Astrocyte of the spinal cord (primary cell): ENCODE data around the gene PRDM16.

Experiments
- DNase-seq: peaks from one replicate; pipeline ENCODE4 v3.0.0; 2011; ENCODE audit warnings: low read depth, low spot score
- H3K4me3 ChIP-seq: 2 replicates; pipeline ENCODE4 v1.5.1; 2011; ENCODE audit warnings: low read depth, mild to moderate bottlenecking, low read length, moderate library complexity
- in situ Hi-C: cut with HindIII; loops from 2 replicates; pipeline ENCODE4 v1.10.0; 2017; ENCODE audit warnings: low sequenced_read_pairs
- TF ChIP-seq, protein P1 (sequence below): IDR thresholded peaks from 2 replicates; pipeline ENCODE4 v1.5.1; 2012; ENCODE audit warnings: low read depth, mild to moderate bottlenecking, low read length, inconsistent platforms

Gene PRDM16

DNA sequence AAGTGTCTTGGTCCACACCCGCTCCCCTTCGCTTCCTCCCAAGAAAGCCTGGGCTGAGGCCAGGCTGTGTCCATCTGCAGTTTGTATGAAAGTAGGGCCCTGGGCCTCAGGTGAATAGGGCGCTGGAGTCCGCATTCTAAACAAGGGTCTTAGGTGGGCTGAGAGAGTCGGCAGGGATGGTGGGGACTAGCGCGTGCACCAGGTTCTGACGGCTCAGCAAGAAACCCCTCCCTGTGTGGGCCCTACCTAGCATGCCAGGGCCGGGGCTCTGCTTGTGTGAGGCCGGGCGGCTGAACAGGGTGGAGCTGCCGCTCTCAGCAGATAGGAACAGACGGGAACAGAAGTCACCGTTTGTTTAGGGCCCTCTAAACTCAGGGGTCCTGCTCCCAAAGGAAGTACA lies 46.0 kb upstream of the PRDM16 start:
- no peak for DNase-seq
- TF ChIP-seq, protein P1, sequence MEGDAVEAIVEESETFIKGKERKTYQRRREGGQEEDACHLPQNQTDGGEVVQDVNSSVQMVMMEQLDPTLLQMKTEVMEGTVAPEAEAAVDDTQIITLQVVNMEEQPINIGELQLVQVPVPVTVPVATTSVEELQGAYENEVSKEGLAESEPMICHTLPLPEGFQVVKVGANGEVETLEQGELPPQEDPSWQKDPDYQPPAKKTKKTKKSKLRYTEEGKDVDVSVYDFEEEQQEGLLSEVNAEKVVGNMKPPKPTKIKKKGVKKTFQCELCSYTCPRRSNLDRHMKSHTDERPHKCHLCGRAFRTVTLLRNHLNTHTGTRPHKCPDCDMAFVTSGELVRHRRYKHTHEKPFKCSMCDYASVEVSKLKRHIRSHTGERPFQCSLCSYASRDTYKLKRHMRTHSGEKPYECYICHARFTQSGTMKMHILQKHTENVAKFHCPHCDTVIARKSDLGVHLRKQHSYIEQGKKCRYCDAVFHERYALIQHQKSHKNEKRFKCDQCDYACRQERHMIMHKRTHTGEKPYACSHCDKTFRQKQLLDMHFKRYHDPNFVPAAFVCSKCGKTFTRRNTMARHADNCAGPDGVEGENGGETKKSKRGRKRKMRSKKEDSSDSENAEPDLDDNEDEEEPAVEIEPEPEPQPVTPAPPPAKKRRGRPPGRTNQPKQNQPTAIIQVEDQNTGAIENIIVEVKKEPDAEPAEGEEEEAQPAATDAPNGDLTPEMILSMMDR: no peak
- no peak overlapping the region for H3K4me3 ChIP-seq
- in situ Hi-C loops: no loop called here

DNA sequence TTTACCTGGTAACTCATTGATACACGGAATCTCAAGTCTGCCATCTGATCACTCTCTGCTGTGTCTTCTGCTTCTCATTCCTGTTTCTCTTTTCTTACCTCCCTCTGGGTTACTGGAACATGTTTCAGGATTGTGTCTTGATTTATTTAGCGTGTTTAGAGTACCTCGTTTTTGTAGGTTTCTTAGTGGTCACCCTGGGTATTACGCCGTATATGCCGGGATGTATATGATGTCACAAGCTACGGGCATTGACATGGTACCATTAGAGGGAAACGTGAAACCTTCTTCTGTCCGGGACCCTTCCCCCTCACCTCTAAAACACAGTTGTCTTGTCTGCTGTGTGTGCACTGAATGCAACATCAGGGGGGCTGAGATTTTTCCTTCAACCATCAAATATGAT lies 45.0 kb upstream of the PRDM16 start:
- H3K4me3 ChIP-seq: no peak overlapping the region
- TF ChIP-seq, protein P1: no peak
- in situ Hi-C loops: no loop called here
- DNase-seq: no peak

DNA sequence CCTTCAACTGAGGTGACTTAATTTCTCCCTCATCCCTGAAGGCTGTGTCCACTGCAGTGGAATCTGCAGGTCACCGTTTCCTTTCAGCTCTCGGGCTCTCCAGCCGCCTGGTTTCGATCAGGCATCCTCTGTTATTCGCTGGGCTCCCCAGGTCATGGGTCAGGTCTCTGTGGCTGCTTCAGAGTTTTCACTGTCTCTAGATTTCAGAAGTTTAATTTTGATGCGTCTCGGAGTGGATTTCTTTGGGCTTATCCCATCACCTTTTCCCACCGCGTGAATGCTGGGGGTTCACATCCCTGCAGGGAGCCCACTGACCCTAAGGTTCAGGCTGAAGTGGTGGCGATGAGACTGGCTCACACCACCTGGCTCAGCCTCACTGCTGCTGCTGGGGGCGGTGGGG lies 44.4 kb upstream of the PRDM16 start:
- no peak overlapping the region for H3K4me3 ChIP-seq
- no peak for DNase-seq
- TF ChIP-seq, protein P1: no peak
- in situ Hi-C loops: no loop called here

DNA sequence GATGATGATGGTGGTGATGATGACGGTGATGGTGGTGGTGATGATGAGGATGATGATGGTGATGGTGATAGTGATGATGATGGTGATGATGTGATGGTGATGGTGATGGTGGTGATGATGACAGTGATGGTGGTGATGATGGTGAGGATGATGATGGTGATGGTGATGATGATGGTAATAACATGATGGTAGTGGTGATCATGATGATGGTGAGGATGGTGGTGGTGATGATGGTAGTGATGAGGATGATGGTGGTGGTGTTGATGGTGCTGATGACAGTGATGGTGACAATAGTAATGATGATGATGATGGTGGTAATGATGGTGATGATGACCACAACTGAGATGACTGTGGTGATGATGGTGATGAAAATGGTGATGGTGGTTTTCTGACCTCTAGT lies 42.9 kb upstream of the PRDM16 start:
- in situ Hi-C loops: no loop called here

DNA sequence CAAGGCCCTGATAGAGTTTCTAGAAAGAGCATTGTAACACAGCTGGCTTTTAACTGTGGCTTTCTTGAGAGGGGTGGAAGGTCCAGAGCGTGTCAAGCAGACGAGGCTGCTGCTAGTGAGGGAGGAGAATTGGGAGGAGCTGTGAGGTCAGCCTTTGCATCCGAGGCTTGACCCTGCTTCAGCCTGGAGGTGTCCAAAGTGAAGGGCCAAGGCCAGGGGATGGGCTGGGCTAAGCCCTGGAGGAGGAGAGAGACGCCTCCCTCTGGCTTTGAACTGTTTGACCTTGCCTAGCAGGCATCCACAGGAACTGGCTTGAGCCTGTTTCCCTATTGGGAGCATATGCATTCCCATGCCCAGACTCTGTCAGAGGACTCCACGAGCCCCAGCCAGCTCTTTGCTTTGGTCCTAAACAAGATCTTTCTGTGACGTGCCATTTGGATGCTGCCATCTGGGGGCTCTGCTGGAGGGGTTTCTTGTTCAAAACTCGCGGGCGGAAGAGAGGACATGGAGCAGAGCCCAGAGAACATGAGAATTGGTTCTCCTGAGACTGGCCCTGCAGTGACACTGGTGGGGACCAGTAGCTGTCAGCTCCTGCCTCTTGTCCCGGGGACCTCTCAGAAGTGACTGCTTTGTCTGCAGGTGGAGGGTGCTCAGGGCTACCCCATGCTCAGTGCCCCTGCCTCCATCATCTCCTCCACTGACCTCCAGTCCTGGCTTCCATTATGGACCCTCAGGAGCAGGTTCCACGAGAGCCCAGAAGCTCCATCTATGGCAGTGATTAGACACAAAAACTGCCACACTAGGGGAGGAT lies 42.2 kb upstream of the PRDM16 start:
- in situ Hi-C loops: no loop called here
- no peak overlapping the region for H3K4me3 ChIP-seq
- TF ChIP-seq, protein P1: no peak
- no peak for DNase-seq

More for the DNA sequence above, 42.9 kb upstream of the PRDM16 start:
- no peak overlapping the region for H3K4me3 ChIP-seq
- no peak for DNase-seq
- TF ChIP-seq, protein P1: no peak

DNA sequence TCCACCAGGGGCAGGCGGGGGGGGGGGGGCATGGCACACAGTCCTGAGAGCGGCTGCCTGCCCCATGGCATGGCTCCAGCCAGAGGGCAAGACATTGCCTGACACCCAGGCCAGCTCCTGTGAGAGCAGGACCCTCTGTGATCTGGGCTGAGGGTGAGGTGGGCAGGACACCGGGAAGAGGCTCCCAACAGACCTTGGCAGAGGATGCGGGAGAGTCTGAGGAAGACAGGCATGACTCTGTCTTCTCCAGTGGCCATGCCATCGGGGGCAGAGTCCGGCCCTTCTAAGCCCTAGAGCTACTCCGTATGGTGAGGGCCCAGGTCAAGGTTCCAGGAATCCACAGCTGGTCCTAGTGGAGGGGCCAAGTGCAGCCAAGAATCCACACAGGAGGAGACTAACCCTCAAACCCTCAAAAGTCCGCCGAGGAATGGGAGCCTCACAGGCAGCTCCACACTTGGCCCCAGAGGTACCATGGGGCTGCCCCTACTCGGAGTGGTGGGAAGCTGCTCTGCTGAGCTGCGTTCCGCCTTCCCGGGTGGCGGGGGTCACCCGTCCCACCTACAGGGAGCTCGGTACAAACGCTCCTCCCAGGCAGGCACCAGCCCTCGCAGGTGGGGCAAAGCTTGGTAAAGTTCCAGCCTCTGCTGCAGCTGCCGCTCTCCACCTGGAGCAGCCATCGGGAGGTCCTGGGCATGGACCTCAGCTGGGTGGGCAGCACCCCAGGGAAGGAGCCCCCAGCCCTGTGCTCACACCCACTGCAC lies 41.2 kb upstream of the PRDM16 start:
- TF ChIP-seq, protein P1: no peak
- in situ Hi-C loops: no loop called here
- no peak overlapping the region for H3K4me3 ChIP-seq
- DNase-seq: no peak
